A673 (cell line): ENCODE data around the gene SLC22A13.

ENCODE experiments used
- EZH2 ChIP-seq: fragments of 200-600 bp; sonication (generic); IDR thresholded peaks from 2 replicates; pipeline ENCODE4 v1.6.1; 2017; ENCODE audit warnings: borderline replicate concordance, low read depth, mild to moderate bottlenecking, mixed read lengths, antibody characterized with exemption, low read length; ENCODE audit not compliant: poor library complexity, severe bottlenecking
- TF ChIP-seq, protein P1 (sequence below): fragments of 300-800, 200-600 bp; sonication (generic); conservative IDR thresholded peaks from 2 replicates; pipeline ENCODE4 v1.5.1; 2017; ENCODE audit warnings: low read depth, mild to moderate bottlenecking, antibody characterized with exemption, low read length, moderate library complexity, mixed read lengths

DNA sequence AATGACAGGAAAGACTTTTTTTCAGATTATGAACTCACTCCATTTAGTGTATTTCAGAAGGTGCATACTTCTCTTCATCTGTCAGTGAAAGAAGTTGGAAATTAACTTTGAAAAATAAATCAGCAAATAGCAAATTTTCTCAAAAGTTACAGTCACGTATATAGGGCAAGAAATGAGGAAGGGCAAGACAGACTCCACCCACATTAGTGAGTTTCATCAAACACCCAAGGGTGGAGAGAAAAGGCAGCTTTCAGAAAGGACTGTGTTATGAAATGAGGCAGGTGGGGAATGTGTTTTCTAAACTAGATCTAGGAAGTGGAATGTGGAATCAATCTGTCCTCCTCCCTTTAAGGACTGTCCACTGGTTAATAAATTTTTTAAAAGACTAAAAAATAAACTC is 2.9 kb downstream of the SLC22A13 start:
- TF ChIP-seq, protein P1, sequence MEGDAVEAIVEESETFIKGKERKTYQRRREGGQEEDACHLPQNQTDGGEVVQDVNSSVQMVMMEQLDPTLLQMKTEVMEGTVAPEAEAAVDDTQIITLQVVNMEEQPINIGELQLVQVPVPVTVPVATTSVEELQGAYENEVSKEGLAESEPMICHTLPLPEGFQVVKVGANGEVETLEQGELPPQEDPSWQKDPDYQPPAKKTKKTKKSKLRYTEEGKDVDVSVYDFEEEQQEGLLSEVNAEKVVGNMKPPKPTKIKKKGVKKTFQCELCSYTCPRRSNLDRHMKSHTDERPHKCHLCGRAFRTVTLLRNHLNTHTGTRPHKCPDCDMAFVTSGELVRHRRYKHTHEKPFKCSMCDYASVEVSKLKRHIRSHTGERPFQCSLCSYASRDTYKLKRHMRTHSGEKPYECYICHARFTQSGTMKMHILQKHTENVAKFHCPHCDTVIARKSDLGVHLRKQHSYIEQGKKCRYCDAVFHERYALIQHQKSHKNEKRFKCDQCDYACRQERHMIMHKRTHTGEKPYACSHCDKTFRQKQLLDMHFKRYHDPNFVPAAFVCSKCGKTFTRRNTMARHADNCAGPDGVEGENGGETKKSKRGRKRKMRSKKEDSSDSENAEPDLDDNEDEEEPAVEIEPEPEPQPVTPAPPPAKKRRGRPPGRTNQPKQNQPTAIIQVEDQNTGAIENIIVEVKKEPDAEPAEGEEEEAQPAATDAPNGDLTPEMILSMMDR: no peak
- TF ChIP-seq EZH2: no peak
